K562 (cell line): ENCODE measurements around the gene S100A1. TPM values are rescaled to one million over a fixed set of nuclear protein-coding genes. Genes with fewer than 3 reads are reported as not detected.
A peak's percentile ranks its signal among the peaks of the same experiment; 100 is the strongest.

Source experiments
- ADNP ChIP-seq: fragments of 200-800 bp; sonication (Bioruptor generic); IDR thresholded peaks from 2 replicates; pipeline ENCODE4 v1.6.1; 2016; ENCODE audit warnings: missing genetic modification characterization, missing compliant biosample characterization
- ELF2 ChIP-seq: fragments of 250-450 bp; sonication (Bioruptor Pico); IDR thresholded peaks from 2 replicates; pipeline ENCODE4 v1.5.0; 2021; ENCODE audit warnings: mild to moderate bottlenecking
- polyA plus RNA-seq, 8 experiments: library from polyadenylated mRNA; depleted of rRNA in 4 of 8; stranded (reverse) in 5 of 8; unstranded in 3 of 8; fragments of >200 nt; fragmentation: Nextera tagmentation in 2 of 8; fragmentation: Illumina TruSeq in 1 of 8; extraction: Ambion mirVana in 2 of 8; extraction: Trizol in 1 of 8; gene quantifications; 2 replicates each; pipeline versions ENCODE4 v1.2.1 to v1.2.3, GENCODE V29; 2011 to 2014; ENCODE audit warnings: inconsistent platforms in 1 of 8, missing spikeins in 1 of 8
- total RNA-seq, 7 experiments: library from RNA; depleted of rRNA in 6 of 7; stranded (reverse); fragments of >200 nt in 6 of 7; fragmentation: Illumina TruSeq in 2 of 7; extraction: Trizol in 2 of 7; gene quantifications; 2 replicates each; pipeline versions ENCODE4 v1.2.1 to v1.2.3, GENCODE V29; 2011 to 2021; ENCODE audit warnings: low replicate concordance in 1 of 7
- TF ChIP-seq, protein P1 (sequence below): fragments of 450-650 bp; IDR thresholded peaks from 2 replicates; pipeline ENCODE4 v1.6.1; 2016; ENCODE audit warnings: mild to moderate bottlenecking, moderate library complexity
- TF ChIP-seq, protein P2 (sequence below): fragments of 250-450 bp; sonication (Bioruptor Pico); IDR thresholded peaks from 2 replicates; pipeline ENCODE4 v1.5.0; 2022; ENCODE audit warnings: mild to moderate bottlenecking

Gene S100A1
- total and polyA plus RNA-seq, 9 of the 15 experiments (the other 6 are each of a cell fraction or from before 2014, with no cell fraction given) = 0.44 to 30.1 (median 12.7) TPM

DNA sequence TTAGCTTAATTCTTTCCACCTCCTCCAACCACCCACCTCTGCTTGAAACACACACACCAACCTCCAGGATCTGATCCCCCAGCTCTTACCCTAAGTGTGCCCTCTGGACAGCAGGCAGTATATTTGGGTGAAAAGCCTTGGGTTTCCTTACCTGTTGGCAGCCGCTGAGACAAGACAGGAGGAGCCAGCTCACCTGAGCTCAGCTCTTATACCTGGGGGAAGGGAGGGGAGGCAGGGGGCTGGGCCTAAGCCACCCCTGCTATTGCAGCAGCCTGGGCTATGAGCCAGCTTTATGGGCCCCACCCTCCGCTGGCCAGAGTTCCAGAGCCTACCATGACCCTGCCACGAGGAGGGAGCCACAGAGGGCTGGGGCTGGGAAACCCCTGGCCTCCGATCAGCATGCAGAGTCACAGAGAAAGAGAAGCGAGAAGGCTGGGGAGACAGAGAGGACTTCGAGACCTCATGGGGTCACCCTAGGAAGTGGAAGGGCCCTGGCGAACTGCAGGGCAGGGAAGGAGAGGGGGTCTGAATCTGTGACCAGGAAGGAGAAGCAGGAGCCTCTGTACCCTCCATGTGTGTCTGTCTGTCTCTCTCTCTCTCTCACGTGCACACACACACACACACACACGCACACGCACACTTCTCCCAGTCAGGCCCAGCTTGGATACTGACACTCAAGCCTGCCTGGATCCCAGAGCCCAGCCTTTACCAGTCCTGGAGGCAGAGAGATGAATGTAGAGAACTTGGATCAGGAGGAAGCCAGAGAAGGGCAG, 11.9 kb upstream of the S100A1 start, which contains the start of gene S100A14 (continued):
- TF ChIP-seq, protein P1, sequence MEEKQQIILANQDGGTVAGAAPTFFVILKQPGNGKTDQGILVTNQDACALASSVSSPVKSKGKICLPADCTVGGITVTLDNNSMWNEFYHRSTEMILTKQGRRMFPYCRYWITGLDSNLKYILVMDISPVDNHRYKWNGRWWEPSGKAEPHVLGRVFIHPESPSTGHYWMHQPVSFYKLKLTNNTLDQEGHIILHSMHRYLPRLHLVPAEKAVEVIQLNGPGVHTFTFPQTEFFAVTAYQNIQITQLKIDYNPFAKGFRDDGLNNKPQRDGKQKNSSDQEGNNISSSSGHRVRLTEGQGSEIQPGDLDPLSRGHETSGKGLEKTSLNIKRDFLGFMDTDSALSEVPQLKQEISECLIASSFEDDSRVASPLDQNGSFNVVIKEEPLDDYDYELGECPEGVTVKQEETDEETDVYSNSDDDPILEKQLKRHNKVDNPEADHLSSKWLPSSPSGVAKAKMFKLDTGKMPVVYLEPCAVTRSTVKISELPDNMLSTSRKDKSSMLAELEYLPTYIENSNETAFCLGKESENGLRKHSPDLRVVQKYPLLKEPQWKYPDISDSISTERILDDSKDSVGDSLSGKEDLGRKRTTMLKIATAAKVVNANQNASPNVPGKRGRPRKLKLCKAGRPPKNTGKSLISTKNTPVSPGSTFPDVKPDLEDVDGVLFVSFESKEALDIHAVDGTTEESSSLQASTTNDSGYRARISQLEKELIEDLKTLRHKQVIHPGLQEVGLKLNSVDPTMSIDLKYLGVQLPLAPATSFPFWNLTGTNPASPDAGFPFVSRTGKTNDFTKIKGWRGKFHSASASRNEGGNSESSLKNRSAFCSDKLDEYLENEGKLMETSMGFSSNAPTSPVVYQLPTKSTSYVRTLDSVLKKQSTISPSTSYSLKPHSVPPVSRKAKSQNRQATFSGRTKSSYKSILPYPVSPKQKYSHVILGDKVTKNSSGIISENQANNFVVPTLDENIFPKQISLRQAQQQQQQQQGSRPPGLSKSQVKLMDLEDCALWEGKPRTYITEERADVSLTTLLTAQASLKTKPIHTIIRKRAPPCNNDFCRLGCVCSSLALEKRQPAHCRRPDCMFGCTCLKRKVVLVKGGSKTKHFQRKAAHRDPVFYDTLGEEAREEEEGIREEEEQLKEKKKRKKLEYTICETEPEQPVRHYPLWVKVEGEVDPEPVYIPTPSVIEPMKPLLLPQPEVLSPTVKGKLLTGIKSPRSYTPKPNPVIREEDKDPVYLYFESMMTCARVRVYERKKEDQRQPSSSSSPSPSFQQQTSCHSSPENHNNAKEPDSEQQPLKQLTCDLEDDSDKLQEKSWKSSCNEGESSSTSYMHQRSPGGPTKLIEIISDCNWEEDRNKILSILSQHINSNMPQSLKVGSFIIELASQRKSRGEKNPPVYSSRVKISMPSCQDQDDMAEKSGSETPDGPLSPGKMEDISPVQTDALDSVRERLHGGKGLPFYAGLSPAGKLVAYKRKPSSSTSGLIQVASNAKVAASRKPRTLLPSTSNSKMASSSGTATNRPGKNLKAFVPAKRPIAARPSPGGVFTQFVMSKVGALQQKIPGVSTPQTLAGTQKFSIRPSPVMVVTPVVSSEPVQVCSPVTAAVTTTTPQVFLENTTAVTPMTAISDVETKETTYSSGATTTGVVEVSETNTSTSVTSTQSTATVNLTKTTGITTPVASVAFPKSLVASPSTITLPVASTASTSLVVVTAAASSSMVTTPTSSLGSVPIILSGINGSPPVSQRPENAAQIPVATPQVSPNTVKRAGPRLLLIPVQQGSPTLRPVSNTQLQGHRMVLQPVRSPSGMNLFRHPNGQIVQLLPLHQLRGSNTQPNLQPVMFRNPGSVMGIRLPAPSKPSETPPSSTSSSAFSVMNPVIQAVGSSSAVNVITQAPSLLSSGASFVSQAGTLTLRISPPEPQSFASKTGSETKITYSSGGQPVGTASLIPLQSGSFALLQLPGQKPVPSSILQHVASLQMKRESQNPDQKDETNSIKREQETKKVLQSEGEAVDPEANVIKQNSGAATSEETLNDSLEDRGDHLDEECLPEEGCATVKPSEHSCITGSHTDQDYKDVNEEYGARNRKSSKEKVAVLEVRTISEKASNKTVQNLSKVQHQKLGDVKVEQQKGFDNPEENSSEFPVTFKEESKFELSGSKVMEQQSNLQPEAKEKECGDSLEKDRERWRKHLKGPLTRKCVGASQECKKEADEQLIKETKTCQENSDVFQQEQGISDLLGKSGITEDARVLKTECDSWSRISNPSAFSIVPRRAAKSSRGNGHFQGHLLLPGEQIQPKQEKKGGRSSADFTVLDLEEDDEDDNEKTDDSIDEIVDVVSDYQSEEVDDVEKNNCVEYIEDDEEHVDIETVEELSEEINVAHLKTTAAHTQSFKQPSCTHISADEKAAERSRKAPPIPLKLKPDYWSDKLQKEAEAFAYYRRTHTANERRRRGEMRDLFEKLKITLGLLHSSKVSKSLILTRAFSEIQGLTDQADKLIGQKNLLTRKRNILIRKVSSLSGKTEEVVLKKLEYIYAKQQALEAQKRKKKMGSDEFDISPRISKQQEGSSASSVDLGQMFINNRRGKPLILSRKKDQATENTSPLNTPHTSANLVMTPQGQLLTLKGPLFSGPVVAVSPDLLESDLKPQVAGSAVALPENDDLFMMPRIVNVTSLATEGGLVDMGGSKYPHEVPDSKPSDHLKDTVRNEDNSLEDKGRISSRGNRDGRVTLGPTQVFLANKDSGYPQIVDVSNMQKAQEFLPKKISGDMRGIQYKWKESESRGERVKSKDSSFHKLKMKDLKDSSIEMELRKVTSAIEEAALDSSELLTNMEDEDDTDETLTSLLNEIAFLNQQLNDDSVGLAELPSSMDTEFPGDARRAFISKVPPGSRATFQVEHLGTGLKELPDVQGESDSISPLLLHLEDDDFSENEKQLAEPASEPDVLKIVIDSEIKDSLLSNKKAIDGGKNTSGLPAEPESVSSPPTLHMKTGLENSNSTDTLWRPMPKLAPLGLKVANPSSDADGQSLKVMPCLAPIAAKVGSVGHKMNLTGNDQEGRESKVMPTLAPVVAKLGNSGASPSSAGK = peak; percentile 75
- TF ChIP-seq, protein P2, sequence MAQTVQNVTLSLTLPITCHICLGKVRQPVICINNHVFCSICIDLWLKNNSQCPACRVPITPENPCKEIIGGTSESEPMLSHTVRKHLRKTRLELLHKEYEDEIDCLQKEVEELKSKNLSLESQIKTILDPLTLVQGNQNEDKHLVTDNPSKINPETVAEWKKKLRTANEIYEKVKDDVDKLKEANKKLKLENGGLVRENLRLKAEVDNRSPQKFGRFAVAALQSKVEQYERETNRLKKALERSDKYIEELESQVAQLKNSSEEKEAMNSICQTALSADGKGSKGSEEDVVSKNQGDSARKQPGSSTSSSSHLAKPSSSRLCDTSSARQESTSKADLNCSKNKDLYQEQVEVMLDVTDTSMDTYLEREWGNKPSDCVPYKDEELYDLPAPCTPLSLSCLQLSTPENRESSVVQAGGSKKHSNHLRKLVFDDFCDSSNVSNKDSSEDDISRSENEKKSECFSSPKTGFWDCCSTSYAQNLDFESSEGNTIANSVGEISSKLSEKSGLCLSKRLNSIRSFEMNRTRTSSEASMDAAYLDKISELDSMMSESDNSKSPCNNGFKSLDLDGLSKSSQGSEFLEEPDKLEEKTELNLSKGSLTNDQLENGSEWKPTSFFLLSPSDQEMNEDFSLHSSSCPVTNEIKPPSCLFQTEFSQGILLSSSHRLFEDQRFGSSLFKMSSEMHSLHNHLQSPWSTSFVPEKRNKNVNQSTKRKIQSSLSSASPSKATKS (CRISPR knock-in tag) = no peak
- no peak for TF ChIP-seq ELF2 (CRISPR knock-in tag)
- TF ChIP-seq ADNP = no peak
